MM.1S (cell line): ENCODE data around the gene TMC6.

Source experiments
- DNase-seq: peaks from one replicate; pipeline ENCODE4 v3.0.0-alpha.2; 2015
- H2AFZ ChIP-seq: fragments of 300-600 bp; sonication (generic); 2 replicates; pipeline ENCODE4 v1.6.0; 2016; ENCODE audit warnings: antibody characterized with exemption, low read length
- H3F3A ChIP-seq: fragments of 300-600 bp; sonication (generic); 2 replicates; pipeline ENCODE4 v1.6.1; 2016; ENCODE audit warnings: mild to moderate bottlenecking, antibody characterized with exemption, low read length, moderate library complexity, mixed read lengths; ENCODE audit not compliant: insufficient read depth
- H3K27ac ChIP-seq: fragments of 300-600 bp; sonication (generic); 2 replicates; pipeline ENCODE4 v1.5.1; 2016; ENCODE audit warnings: mild to moderate bottlenecking, low read length
- H3K27me3 ChIP-seq: fragments of 300-600 bp; sonication (generic); replicated peaks from 2 replicates; pipeline ENCODE4 v1.6.0; 2016; ENCODE audit warnings: low read length; ENCODE audit not compliant: insufficient read depth
- H3K36me3 ChIP-seq: fragments of 300-600 bp; sonication (generic); replicated peaks from 2 replicates; pipeline ENCODE4 v1.6.1; 2016; ENCODE audit warnings: mild to moderate bottlenecking, low read length, mixed read lengths; ENCODE audit not compliant: insufficient read depth
- H3K4me1 ChIP-seq: fragments of 300-600 bp; sonication (generic); 2 replicates; pipeline ENCODE4 v1.6.1; 2016; ENCODE audit warnings: low read length, mixed read lengths
- H3K4me2 ChIP-seq: fragments of 300-600 bp; sonication (generic); 2 replicates; pipeline ENCODE4 v1.6.0; 2016; ENCODE audit warnings: low read depth, low read length
- H3K4me3 ChIP-seq: fragments of 300-600 bp; sonication (generic); 2 replicates; pipeline ENCODE4 v1.5.1; 2016; ENCODE audit warnings: low read length, mixed read lengths
- H3K79me2 ChIP-seq: fragments of 300-600 bp; sonication (generic); 2 replicates; pipeline ENCODE4 v1.6.1; 2016; ENCODE audit warnings: mixed run types, low read length, mixed read lengths
- H3K9ac ChIP-seq: fragments of 300-600 bp; sonication (generic); 2 replicates; pipeline ENCODE4 v1.6.1; 2016; ENCODE audit warnings: low read length, mixed read lengths
- H3K9me2 ChIP-seq: fragments of 300-600 bp; sonication (generic); replicated peaks from 2 replicates; pipeline ENCODE4 v1.6.1; 2016; ENCODE audit warnings: mild to moderate bottlenecking, low read length, mixed read lengths; ENCODE audit not compliant: insufficient read depth
- H3K9me3 ChIP-seq: fragments of 300-600 bp; sonication (generic); replicated peaks from 2 replicates; pipeline ENCODE4 v1.6.1; 2016; ENCODE audit warnings: mild to moderate bottlenecking, low read length, mixed read lengths; ENCODE audit not compliant: insufficient read depth
- H4K20me1 ChIP-seq: fragments of 300-600 bp; sonication (generic); 2 replicates; pipeline ENCODE4 v1.6.1; 2016; ENCODE audit warnings: mild to moderate bottlenecking, low read length, moderate library complexity, mixed read lengths; ENCODE audit not compliant: insufficient read depth
- EZH2 ChIP-seq: fragments of 300-600 bp; sonication (generic); optimal IDR thresholded peaks from 2 replicates; pipeline ENCODE3; 2017; ENCODE audit warnings: low read depth, mild to moderate bottlenecking, antibody characterized with exemption, low read length, mixed read lengths
- EZH2phosphoT487 ChIP-seq: fragments of 300-600 bp; sonication (generic); IDR thresholded peaks from 2 replicates; pipeline ENCODE4 v1.6.1; 2018; ENCODE audit warnings: antibody characterized with exemption, low read length
- TF ChIP-seq, protein P1 (sequence below): fragments of 300-600 bp; sonication (generic); IDR thresholded peaks from 2 replicates; pipeline ENCODE4 v1.5.1; 2016; ENCODE audit warnings: antibody characterized with exemption, low read length, mixed read lengths

The TMC6 gene, protein sequence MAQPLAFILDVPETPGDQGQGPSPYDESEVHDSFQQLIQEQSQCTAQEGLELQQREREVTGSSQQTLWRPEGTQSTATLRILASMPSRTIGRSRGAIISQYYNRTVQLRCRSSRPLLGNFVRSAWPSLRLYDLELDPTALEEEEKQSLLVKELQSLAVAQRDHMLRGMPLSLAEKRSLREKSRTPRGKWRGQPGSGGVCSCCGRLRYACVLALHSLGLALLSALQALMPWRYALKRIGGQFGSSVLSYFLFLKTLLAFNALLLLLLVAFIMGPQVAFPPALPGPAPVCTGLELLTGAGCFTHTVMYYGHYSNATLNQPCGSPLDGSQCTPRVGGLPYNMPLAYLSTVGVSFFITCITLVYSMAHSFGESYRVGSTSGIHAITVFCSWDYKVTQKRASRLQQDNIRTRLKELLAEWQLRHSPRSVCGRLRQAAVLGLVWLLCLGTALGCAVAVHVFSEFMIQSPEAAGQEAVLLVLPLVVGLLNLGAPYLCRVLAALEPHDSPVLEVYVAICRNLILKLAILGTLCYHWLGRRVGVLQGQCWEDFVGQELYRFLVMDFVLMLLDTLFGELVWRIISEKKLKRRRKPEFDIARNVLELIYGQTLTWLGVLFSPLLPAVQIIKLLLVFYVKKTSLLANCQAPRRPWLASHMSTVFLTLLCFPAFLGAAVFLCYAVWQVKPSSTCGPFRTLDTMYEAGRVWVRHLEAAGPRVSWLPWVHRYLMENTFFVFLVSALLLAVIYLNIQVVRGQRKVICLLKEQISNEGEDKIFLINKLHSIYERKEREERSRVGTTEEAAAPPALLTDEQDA

GRCh38 chr17:78128551-78129350, at the start of gene TMC6:
Gene TMC6, minus strand, starts transcription at chr17:78128755. Its CDS starts 1,923 bp downstream, at chr17:78126832.
- Histone ChIP-seq H3F3A (peaks cover 28% of the 10 kb centered on the region), H3K27ac (peak within 1 kb of the TSS; percentile 83), H3K27me3 (no peaks in the 10 kb centered on the region), H4K20me1 (no peaks in the 10 kb centered on the region), H2AFZ (peak within 1 kb of the TSS; percentile 32; the same call in 1 of the 2 replicates), H3K9me3 (no peaks in the 10 kb centered on the region), H3K9ac (peak within 1 kb of the TSS; percentile 93), H3K36me3 (peaks cover 2% of the 10 kb centered on the region), H3K4me1 (peaks cover 48% of the 10 kb centered on the region), H3K79me2 (peaks cover 82% of the 10 kb centered on the region), H3K4me2 (peak within 1 kb of the TSS; percentile 97), H3K4me3 (peak within 1 kb of the TSS; percentile 96), H3K9me2 (no peaks in the 10 kb centered on the region)
- TF ChIP-seq EZH2: no peak
- TF ChIP-seq, protein P1, sequence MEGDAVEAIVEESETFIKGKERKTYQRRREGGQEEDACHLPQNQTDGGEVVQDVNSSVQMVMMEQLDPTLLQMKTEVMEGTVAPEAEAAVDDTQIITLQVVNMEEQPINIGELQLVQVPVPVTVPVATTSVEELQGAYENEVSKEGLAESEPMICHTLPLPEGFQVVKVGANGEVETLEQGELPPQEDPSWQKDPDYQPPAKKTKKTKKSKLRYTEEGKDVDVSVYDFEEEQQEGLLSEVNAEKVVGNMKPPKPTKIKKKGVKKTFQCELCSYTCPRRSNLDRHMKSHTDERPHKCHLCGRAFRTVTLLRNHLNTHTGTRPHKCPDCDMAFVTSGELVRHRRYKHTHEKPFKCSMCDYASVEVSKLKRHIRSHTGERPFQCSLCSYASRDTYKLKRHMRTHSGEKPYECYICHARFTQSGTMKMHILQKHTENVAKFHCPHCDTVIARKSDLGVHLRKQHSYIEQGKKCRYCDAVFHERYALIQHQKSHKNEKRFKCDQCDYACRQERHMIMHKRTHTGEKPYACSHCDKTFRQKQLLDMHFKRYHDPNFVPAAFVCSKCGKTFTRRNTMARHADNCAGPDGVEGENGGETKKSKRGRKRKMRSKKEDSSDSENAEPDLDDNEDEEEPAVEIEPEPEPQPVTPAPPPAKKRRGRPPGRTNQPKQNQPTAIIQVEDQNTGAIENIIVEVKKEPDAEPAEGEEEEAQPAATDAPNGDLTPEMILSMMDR: no peak
- no peak for TF ChIP-seq EZH2phosphoT487
- peak; percentile 91 for DNase-seq

DNA sequence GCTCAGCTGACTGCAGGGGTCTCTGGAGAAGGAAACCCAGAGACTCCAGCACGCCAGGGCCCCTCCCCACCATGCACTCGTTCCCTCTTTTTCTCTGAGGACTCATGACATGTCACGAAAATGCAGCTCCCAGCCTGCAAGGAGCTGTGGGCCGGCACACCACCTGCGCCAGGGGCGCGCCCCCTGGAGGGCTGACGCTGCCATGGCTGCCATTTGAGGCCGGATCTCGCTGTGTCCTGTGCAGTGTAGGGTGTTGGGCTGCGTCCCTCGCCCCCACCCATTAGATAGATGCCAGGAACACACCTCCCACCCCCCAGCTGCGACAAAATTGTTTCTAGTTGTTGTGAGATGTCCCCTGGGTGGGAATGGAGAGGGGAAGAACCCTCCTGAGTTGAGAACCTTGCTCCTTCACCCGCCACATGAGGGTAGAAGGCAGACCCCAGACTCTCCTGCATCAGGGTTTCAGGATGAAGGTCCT, 48.0 kb upstream of the TMC6 start:
- H3K4me1 ChIP-seq: peaks cover 64% of the 10 kb centered on the region
- no peak overlapping the region for H2AFZ ChIP-seq
- H3K4me2 ChIP-seq: no peak overlapping the region
- no peaks in the 10 kb centered on the region for H3K27me3 ChIP-seq
- H3F3A ChIP-seq: peaks cover 64% of the 10 kb centered on the region
- no peaks in the 10 kb centered on the region for H4K20me1 ChIP-seq
- H3K9ac ChIP-seq: no peak overlapping the region
- peak overlapping the region; percentile 11; the same call in 1 of the 2 replicates for H3K27ac ChIP-seq
- H3K9me3 ChIP-seq: no peaks in the 10 kb centered on the region
- H3K36me3 ChIP-seq: peaks cover 4% of the 10 kb centered on the region; the same call in 1 of the 2 replicates
- H3K79me2 ChIP-seq: peaks cover 37% of the 10 kb centered on the region
- TF ChIP-seq EZH2: no peak
- TF ChIP-seq EZH2phosphoT487: no peak
- TF ChIP-seq, protein P1: peak; percentile 92
- no peaks in the 10 kb centered on the region for H3K9me2 ChIP-seq
- peak; percentile 73 for DNase-seq
- no peak overlapping the region for H3K4me3 ChIP-seq

DNA sequence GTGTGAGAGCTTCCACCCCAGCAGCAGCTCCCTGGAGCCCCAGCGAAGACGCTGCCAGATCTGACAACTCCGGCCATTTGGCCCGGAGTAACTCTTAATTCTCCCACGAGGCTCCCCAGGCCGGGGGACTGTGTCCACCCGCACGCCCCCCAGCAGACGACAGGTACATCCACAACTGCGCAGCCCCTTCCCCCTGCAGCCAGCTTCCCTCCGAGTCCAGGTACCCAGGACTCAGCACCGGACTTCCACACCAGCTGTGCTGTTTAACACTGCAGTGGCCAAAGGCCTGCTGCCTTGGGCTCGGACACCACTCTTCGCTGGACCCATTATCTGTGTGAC, 47.1 kb upstream of the TMC6 start:
- Histone ChIP-seq H3K36me3 (peaks cover 4% of the 10 kb centered on the region; the same call in 1 of the 2 replicates), H3K4me3 (no peak overlapping the region), H3K4me1 (peaks cover 66% of the 10 kb centered on the region)

More for the DNA sequence above, 47.1 kb upstream of the TMC6 start:
- no peak overlapping the region for H2AFZ ChIP-seq
- H3K27me3 ChIP-seq: no peaks in the 10 kb centered on the region
- H4K20me1 ChIP-seq: no peaks in the 10 kb centered on the region
- TF ChIP-seq EZH2phosphoT487 (no peak), EZH2 (no peak)
- TF ChIP-seq, protein P1: no peak
- H3F3A ChIP-seq: peaks cover 69% of the 10 kb centered on the region
- H3K9me2 ChIP-seq: no peaks in the 10 kb centered on the region
- H3K9me3 ChIP-seq: no peaks in the 10 kb centered on the region
- DNase-seq: no peak
- H3K4me2 ChIP-seq: no peak overlapping the region
- no peak overlapping the region for H3K9ac ChIP-seq
- H3K27ac ChIP-seq: no peak overlapping the region
- H3K79me2 ChIP-seq: peaks cover 37% of the 10 kb centered on the region
